HCT116 (cell line): ENCODE measurements around the gene BRWD1. TPM values are rescaled to one million over a fixed set of nuclear protein-coding genes. Genes with fewer than 3 reads are reported as not detected.

Experiments
- ATAC-seq: fragments of 200-7000 bp; cut with Tn5 transposase; 2 replicates; pipeline ENCODE4 v1.9.1; 2020; ENCODE audit warnings: mild to moderate bottlenecking, moderate library complexity
- BruUV-seq: library from RNA; stranded (reverse); fragments of 400-500 nt; replicated peaks from 2 replicates; lab custom pipeline; 2021; lab: Mats Ljungman, UMichigan
- CTCF ChIA-PET: fragments of 300-600 bp; sonication (Branson Sonifier 250); formaldehyde crosslinking; loops from one replicate; lab custom pipeline; 2021; ENCODE audit warnings: antibody characterized with exemption; lab: Charles Lee
- POLR2A ChIA-PET: fragments of 300-600, 350-600 bp; sonication (Branson Sonifier 250); formaldehyde crosslinking; loops from one replicate; lab custom pipeline; 2021; ENCODE audit warnings: antibody characterized with exemption; lab: Charles Lee
- RAD21 ChIA-PET, 2 experiments: fragments of 300-600 bp; sonication (Branson Sonifier 250); formaldehyde crosslinking; loops; one replicate each; lab custom pipeline; 2023; ENCODE audit warnings: low total read pairs in 2 of 2; ENCODE audit not compliant: uncharacterized antibody in 2 of 2, unreplicated experiment in 2 of 2, low non-redundant PET in 1 of 2; lab: Charles Lee
- DNase-seq: peaks from one replicate; pipeline ENCODE4 v3.0.0-alpha.2; 2010; ENCODE audit warnings: low read depth, low spot score
- H2AFZ ChIP-seq: fragments of 200-600 bp; shearing (Covaris generic), sonication (generic); 2 replicates; pipeline ENCODE4 v1.6.1; 2017; ENCODE audit warnings: low read depth, mixed run types, mixed read lengths, antibody characterized with exemption, low read length; ENCODE audit not compliant: poor library complexity, severe bottlenecking
- H3K27ac ChIP-seq: 2 replicates; pipeline ENCODE4 v1.5.1; 2012; ENCODE audit warnings: low read depth, low read length
- H3K27me3 ChIP-seq: fragments of 200-600 bp; sonication (generic); 2 replicates; pipeline ENCODE4 v1.6.1; 2016; ENCODE audit warnings: mixed run types, low read length, mixed read lengths; ENCODE audit not compliant: insufficient read depth
- H3K36me3 ChIP-seq, 2 experiments: fragments of 200-500 bp in 1 of 2; fragments of 200-600 bp in 1 of 2; sonication (Bioruptor generic) in 1 of 2; sonication (generic) in 1 of 2; 2 replicates each; pipeline versions ENCODE4 v1.5.1 to v1.6.1; 2014 to 2016; ENCODE audit warnings: low read length in 2 of 2, inconsistent platforms in 1 of 2, mixed read lengths in 1 of 2, mixed run types in 1 of 2; ENCODE audit not compliant: insufficient read depth in 2 of 2, control insufficient read depth in 1 of 2
- H3K4me1 ChIP-seq, 2 experiments: fragments of 200-600 bp in 1 of 2; sonication (generic) in 1 of 2; 2 replicates each; pipeline versions ENCODE4 v1.5.1 to v1.6.1; 2012 to 2017; ENCODE audit warnings: low read length in 2 of 2, inconsistent platforms in 1 of 2, mild to moderate bottlenecking in 1 of 2, mixed read lengths in 1 of 2, mixed run types in 1 of 2, moderate library complexity in 1 of 2; ENCODE audit not compliant: insufficient read depth in 2 of 2, control insufficient read depth in 1 of 2
- H3K4me2 ChIP-seq: fragments of 200-600 bp; sonication (generic); 2 replicates; pipeline ENCODE4 v1.6.1; 2017; ENCODE audit warnings: mixed run types, low read length, mixed read lengths
- H3K4me3 ChIP-seq, 2 experiments: fragments of 200-600 bp in 1 of 2; sonication (generic) in 1 of 2; replicated peaks in 1 of 2; 2 replicates each; pipeline ENCODE4 v1.5.1; 2011 to 2016; ENCODE audit warnings: low read length in 2 of 2, control low read depth in 1 of 2, low read depth in 1 of 2, mild to moderate bottlenecking in 1 of 2, mixed read lengths in 1 of 2, mixed run types in 1 of 2
- H3K79me2 ChIP-seq: fragments of 200-600 bp; sonication (generic); 2 replicates; pipeline ENCODE4 v1.6.1; 2017; ENCODE audit warnings: mild to moderate bottlenecking, mixed run types, low read length, moderate library complexity, mixed read lengths; ENCODE audit not compliant: insufficient read depth
- H3K9ac ChIP-seq: fragments of 200-600 bp; sonication (generic); 2 replicates; pipeline ENCODE4 v1.6.1; 2016; ENCODE audit warnings: low read length, mixed read lengths
- H3K9me2 ChIP-seq: fragments of 200-600 bp; sonication (generic), shearing (Covaris generic); 2 replicates; pipeline ENCODE4 v1.6.1; 2017; ENCODE audit warnings: mixed run types, mild to moderate bottlenecking, moderate library complexity; ENCODE audit not compliant: insufficient read depth
- H3K9me3 ChIP-seq, 2 experiments: fragments of 200-500 bp in 1 of 2; fragments of 200-600 bp in 1 of 2; sonication (Bioruptor generic) in 1 of 2; sonication (generic) in 1 of 2; 2 replicates each; pipeline ENCODE4 v1.6.1; 2014 to 2017; ENCODE audit warnings: low read length in 2 of 2, mixed read lengths in 2 of 2, inconsistent platforms in 1 of 2, low read depth in 1 of 2, mild to moderate bottlenecking in 1 of 2, mixed run types in 1 of 2, moderate library complexity in 1 of 2; ENCODE audit not compliant: control insufficient read depth in 1 of 2, insufficient read depth in 1 of 2
- H4K20me1 ChIP-seq: fragments of 200-600 bp; sonication (generic), shearing (Covaris generic); 2 replicates; pipeline ENCODE4 v1.6.1; 2017; ENCODE audit warnings: mixed run types, mild to moderate bottlenecking, moderate library complexity; ENCODE audit not compliant: insufficient read depth
- CBX3 ChIP-seq: IDR thresholded peaks from 2 replicates; pipeline ENCODE4 v1.6.1; 2012; ENCODE audit warnings: low read depth
- ELF1 ChIP-seq: IDR thresholded peaks from 2 replicates; pipeline ENCODE4 v1.6.1; 2012; ENCODE audit warnings: low read depth, borderline replicate concordance
- JUND ChIP-seq: IDR thresholded peaks from 2 replicates; pipeline ENCODE4 v1.6.1; 2012
- POLR2AphosphoS5 ChIP-seq: IDR thresholded peaks from 2 replicates; pipeline ENCODE4 v1.6.1; 2011; ENCODE audit warnings: mild to moderate bottlenecking, low read depth, low read length, moderate library complexity
- YY1 ChIP-seq: IDR thresholded peaks from 2 replicates; pipeline ENCODE4 v1.6.1; 2011; ENCODE audit warnings: low read length, low read depth, moderate library complexity, mild to moderate bottlenecking; ENCODE audit not compliant: insufficient replicate concordance; ENCODE audit errors: extremely low read depth
- ZFX ChIP-seq: fragments of 450-650 bp; IDR thresholded peaks from 2 replicates; pipeline ENCODE4 v1.6.1; 2017
- intact Hi-C: fragments of 100-400 bp; cut with micrococcal nuclease; formaldehyde crosslinking; loops from 2 replicates; pipeline ENCODE4 v1.10.0; 2022
- total RNA-seq: library from RNA; stranded (reverse); gene quantifications from one replicate; pipeline ENCODE4 v1.2.1, GENCODE V29; 2021; ENCODE audit not compliant: unreplicated experiment
- TF ChIP-seq, protein P1 (sequence below), 3 experiments: fragments of 200-600 bp in 1 of 3; sonication (generic) in 1 of 3; IDR thresholded peaks in 2 of 3; conservative IDR thresholded peaks in 1 of 3; 2 replicates each; pipeline ENCODE4 v1.5.1; 2012 to 2017; ENCODE audit warnings: low read depth in 2 of 3, low read length in 2 of 3, antibody characterized with exemption in 1 of 3, borderline replicate concordance in 1 of 3, control low read depth in 1 of 3, mild to moderate bottlenecking in 1 of 3, mixed read lengths in 1 of 3, mixed run types in 1 of 3, moderate library complexity in 1 of 3; ENCODE audit not compliant: insufficient read depth in 1 of 3
- TF ChIP-seq, protein P2 (sequence below): IDR thresholded peaks from 2 replicates; pipeline ENCODE4 v1.6.1; 2011; ENCODE audit warnings: mild to moderate bottlenecking, low read length, moderate library complexity; ENCODE audit not compliant: insufficient replicate concordance; ENCODE audit errors: extremely low read depth

Gene BRWD1
- total RNA-seq, 1 experiment from 2014 or later: 33.1 TPM

DNA sequence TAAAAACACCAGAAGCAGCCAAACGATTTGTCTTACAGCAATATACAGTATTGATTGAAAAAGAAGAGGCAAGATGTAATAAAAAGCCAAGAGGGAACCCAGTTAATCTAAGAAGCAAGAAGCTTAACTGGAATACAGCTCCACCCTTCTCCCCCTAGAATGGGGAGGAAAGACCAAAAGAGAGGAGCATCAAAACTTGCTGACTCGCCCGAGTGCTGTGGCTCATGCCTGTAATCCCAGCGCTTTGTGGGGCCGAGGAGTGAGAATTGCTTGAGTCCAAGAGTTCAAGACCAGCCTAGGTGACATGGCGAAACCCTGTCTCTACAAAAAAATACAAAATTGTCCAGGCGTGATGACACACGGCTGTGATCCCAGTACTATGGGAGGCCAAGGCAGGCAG is 32.2 kb downstream of the BRWD1 start:
- Histone ChIP-seq H3K4me1 (no peaks in the 10 kb centered on the region), H3K9me3 (no peaks in the 10 kb centered on the region), H3K36me3 (peaks cover 11 to 27% of the 10 kb centered on the region in 2 experiments; a peak in 3 of 4 replicates), H4K20me1 (no peaks in the 10 kb centered on the region), H3K27me3 (no peaks in the 10 kb centered on the region), H3K27ac (no peak overlapping the region), H3K9ac (no peak overlapping the region), H3K9me2 (no peaks in the 10 kb centered on the region), H3K79me2 (peaks cover 12% of the 10 kb centered on the region; the same call in 1 of the 2 replicates), H3K4me2 (no peak overlapping the region), H2AFZ (no peak overlapping the region), H3K4me3 (no peak overlapping the region)
- DNase-seq: no peak
- BruUV-seq: no TSS peak
- RAD21 ChIA-PET: no interaction called here
- TF ChIP-seq JUND (no peak), ELF1 (no peak), CBX3 (no peak), YY1 (no peak), ZFX (no peak), POLR2AphosphoS5 (no peak)
- TF ChIP-seq, protein P1, sequence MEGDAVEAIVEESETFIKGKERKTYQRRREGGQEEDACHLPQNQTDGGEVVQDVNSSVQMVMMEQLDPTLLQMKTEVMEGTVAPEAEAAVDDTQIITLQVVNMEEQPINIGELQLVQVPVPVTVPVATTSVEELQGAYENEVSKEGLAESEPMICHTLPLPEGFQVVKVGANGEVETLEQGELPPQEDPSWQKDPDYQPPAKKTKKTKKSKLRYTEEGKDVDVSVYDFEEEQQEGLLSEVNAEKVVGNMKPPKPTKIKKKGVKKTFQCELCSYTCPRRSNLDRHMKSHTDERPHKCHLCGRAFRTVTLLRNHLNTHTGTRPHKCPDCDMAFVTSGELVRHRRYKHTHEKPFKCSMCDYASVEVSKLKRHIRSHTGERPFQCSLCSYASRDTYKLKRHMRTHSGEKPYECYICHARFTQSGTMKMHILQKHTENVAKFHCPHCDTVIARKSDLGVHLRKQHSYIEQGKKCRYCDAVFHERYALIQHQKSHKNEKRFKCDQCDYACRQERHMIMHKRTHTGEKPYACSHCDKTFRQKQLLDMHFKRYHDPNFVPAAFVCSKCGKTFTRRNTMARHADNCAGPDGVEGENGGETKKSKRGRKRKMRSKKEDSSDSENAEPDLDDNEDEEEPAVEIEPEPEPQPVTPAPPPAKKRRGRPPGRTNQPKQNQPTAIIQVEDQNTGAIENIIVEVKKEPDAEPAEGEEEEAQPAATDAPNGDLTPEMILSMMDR (IDR thresholded peaks at IDR 0.05 in 2 of 3, conservative IDR thresholded peaks at IDR 0.05 in 1 of 3; ENCODE audit: borderline replicate concordance in 1 of 3, insufficient read depth in 1 of 3, low read depth in 2 of 3, low read length in 2 of 3): no peak
- TF ChIP-seq, protein P2, sequence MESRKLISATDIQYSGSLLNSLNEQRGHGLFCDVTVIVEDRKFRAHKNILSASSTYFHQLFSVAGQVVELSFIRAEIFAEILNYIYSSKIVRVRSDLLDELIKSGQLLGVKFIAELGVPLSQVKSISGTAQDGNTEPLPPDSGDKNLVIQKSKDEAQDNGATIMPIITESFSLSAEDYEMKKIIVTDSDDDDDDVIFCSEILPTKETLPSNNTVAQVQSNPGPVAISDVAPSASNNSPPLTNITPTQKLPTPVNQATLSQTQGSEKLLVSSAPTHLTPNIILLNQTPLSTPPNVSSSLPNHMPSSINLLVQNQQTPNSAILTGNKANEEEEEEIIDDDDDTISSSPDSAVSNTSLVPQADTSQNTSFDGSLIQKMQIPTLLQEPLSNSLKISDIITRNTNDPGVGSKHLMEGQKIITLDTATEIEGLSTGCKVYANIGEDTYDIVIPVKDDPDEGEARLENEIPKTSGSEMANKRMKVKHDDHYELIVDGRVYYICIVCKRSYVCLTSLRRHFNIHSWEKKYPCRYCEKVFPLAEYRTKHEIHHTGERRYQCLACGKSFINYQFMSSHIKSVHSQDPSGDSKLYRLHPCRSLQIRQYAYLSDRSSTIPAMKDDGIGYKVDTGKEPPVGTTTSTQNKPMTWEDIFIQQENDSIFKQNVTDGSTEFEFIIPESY: no peak
- intact Hi-C loops: no loop called here
- no peak for ATAC-seq
- CTCF ChIA-PET: no interaction called here
- POLR2A ChIA-PET: no interaction called here
